HL-60 (cell line): ENCODE results near the gene SLC26A1.

Source experiments
- CTCF ChIP-seq: IDR thresholded peaks from one replicate; pipeline ENCODE4 v1.5.1; 2011; ENCODE audit warnings: low read length, control low read depth, inconsistent platforms; ENCODE audit not compliant: insufficient read depth
- SPI1 ChIP-seq: IDR thresholded peaks from 2 replicates; pipeline ENCODE4 v1.6.1; 2012; ENCODE audit warnings: low read depth, mild to moderate bottlenecking, borderline replicate concordance

DNA sequence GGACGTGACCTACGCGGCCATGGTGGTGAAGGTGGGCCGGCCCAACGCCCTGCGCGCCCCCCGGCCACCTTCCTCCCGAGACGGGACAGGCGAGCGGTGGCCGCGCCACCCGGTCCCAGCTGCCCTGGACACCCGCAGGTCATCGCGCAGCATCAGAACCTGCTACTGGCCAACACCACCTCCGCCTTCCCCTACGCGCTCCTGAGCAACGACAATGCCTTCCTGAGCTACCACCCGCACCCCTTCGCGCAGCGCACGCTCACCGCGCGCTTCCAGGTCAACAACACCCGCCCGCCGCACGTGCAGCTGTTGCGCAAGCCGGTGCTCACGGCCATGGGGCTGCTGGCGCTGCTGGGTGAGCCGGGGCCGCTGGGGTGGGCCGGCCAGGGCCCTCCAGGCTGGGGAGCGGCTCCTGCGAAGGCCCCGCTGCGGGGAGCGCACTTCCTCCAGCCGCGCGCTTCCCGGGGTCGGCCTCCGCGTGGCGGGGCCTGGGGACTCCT lies 9.0 kb upstream of the SLC26A1 start:
- no peak for TF ChIP-seq CTCF
- TF ChIP-seq SPI1 = no peak
